Heart right ventricle (tissue), 16 donors: ENCODE results near the gene TARS2. TPM values are rescaled to one million over a fixed set of nuclear protein-coding genes. Genes with fewer than 3 reads are reported as not detected.

Source experiments
- ATAC-seq, 8 donors: fragments of 200-7000 bp; cut with Tn5 transposase; one replicate each; pipeline ENCODE4 v1.9.1; 2020; ENCODE audit warnings: mild to moderate bottlenecking in 8 of 8, moderate library complexity in 8 of 8, moderate number of reproducible peaks in 1 of 8
- DNase-seq, 2 donors: peaks; one replicate each; pipeline ENCODE4 v3.0.0-alpha.2; 2020
- H3K27ac ChIP-seq, 10 donors: fragments of 200-600 bp; sonication (generic) in 2 of 10; one replicate each; pipeline versions ENCODE4 v1.5.0 to v1.8.0; 2020 to 2022; ENCODE audit warnings: mild to moderate bottlenecking in 3 of 10
- H3K27me3 ChIP-seq, 7 donors: fragments of 200-600 bp; one replicate each; pipeline ENCODE4 v1.8.0; 2021 to 2022; ENCODE audit warnings: mild to moderate bottlenecking in 2 of 7
- H3K36me3 ChIP-seq, 9 donors: fragments of 200-600 bp; sonication (generic) in 1 of 9; one replicate each; pipeline versions ENCODE4 v1.5.0 to v1.8.0; 2020 to 2022; ENCODE audit warnings: mild to moderate bottlenecking in 2 of 9
- H3K4me1 ChIP-seq, 9 donors: fragments of 200-600 bp; sonication (generic) in 1 of 9; one replicate each; pipeline versions ENCODE4 v1.5.0 to v1.8.0; 2020 to 2022; ENCODE audit warnings: mild to moderate bottlenecking in 4 of 9
- H3K4me3 ChIP-seq, 10 donors: fragments of 200-600 bp; sonication (generic) in 2 of 10; one replicate each; pipeline versions ENCODE4 v1.5.0 to v1.8.0; 2020 to 2022; ENCODE audit warnings: mild to moderate bottlenecking in 7 of 10, moderate library complexity in 2 of 10
- H3K9me3 ChIP-seq, 11 donors: fragments of 200-600 bp in 10 of 11; sonication (generic) in 2 of 11; one replicate each; pipeline versions ENCODE4 v1.5.0 to v1.8.0; 2013 to 2022; ENCODE audit warnings: mild to moderate bottlenecking in 2 of 11, control low read depth in 1 of 11, moderate library complexity in 1 of 11
- WGBS, 2 donors: extraction: QIAGEN DNeasy Blood & Tissue Kit; methylation state at CpG; one replicate each; pipeline ENCODE4 v1.1.7; 2013; ENCODE audit warnings: inconsistent platforms in 1 of 2; 5-methylcytosine and 5-hydroxymethylcytosine counted together
- intact Hi-C, 10 donors: fragments of 100-400 bp; cut with DNase I; formaldehyde crosslinking; loops; one replicate each; pipeline versions ENCODE4 v1.11.1 to v1.14.2; 2022
- microRNA-seq, 2 donors: library from miRNA; unstranded; fragments of <30 nt; microRNA quantifications; one replicate each; pipeline ENCODE4 v1.2.0, GENCODE V29; 2021
- polyA plus RNA-seq, 2 donors: library from polyadenylated mRNA; stranded (reverse); fragments of 200-250 nt; gene quantifications; one replicate each; pipeline ENCODE4 v1.2.3, GENCODE V29; 2013
- total RNA-seq, 10 donors: library from RNA; stranded (reverse); fragmentation: NEBNext Ultra II Directional in 3 of 10; extraction: Animal tissue kit (Norgen Biotek cat#: 25700) in 3 of 10; gene quantifications; one replicate each; pipeline versions ENCODE4 v1.2.1 to v1.2.4, GENCODE V29; 2021 to 2023
- TF ChIP-seq, protein P1 (sequence below), 9 donors: fragments of 200-600 bp; sonication (generic) in 2 of 9; IDR thresholded peaks; one replicate each; pipeline versions ENCODE4 v1.5.0 to v1.8.0; 2021 to 2022; ENCODE audit warnings: antibody characterized with exemption in 9 of 9, mild to moderate bottlenecking in 5 of 9, moderate library complexity in 1 of 9
- donor health status: Arrhythmogenic right ventricular cardiomyopathy.
- donor health status: ischemic (EF 13 %, LVEDD 7.1; RV severe dilation, severe dysfunction).
- donor health status: healthy with polysubstance abuse.
- donor health status: DM: no; HTN: yes; CAD: no.
- donor health status: DM: no; HTN: no; CAD: no.
- donor health status: ischemic (EF 25% LVEDD 6.9; RV normal size, moderate dysfunction).
- donor health status: ischemic (EF 25% LVEDD 5.7; RV mildly dilated, moderate dysfunction).
- donor health status: healthy.
- donor health status: DM: yes; HTN: yes; CAD: no.
- donor health status: Ischemic cardiomyopathy.
- donor health status: ischemic (EF 35%, LVEDD 5.7; RV mildly dilated, moderate dysfunction).
- donor health status: nonischemic (EF 11% LVEDD 7.7; RV severe dilation, severe dysfunction).
- donor health status: DM: yes; HTN: yes; CAD: no.
- donor health status: PGD.
- donor health status: ischemic (EF 29% LVEDD 5.4; RV normal size, mild dysfunction).
- donor health status: nonischemic (EF 23%, LVEDD 6.1; RV moderate dilation, normal function).

TARS2 gene
- total and polyA plus RNA-seq, 12 donors: 19.1 to 44.4 (median 34.0) TPM

DNA sequence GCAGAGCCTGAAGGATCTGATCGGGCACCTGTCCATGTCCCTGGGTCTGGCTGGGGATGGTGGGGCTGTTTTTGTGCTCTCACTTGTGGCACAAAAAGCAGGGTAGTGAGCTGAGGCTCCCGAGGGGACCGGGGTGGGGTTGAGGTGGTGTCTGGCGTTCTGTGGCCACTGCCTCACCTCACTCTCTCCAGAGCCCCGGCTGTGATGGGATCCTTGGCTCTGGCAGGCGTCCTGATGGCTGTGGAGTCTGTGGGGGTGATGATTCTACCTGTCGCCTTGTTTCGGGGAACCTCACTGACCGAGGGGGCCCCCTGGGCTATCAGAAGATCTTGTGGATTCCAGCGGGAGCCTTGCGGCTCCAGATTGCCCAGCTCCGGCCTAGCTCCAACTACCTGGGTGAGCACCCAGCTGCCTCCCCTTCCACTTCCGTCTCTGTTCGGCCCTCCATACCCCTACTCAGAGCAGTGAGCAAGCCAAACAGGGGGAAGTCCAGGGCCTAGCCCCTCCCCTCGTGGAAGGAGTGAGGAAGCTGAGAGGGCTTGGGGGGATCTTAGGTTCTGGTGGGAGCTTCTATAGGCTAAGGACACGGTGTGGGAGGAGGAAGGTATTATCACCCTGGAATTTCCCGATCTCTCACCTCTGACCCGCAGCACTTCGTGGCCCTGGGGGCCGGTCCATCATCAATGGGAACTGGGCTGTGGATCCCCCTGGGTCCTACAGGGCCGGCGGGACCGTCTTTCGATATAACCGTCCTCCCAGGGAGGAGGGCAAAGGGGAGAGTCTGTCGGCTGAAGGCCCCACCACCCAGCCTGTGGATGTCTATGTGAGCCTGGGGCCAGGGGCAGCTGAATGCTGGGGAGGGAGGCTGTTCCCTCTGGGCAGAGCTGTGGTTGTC lies 69.0 kb downstream of the TARS2 start:
- TF ChIP-seq, protein P1, sequence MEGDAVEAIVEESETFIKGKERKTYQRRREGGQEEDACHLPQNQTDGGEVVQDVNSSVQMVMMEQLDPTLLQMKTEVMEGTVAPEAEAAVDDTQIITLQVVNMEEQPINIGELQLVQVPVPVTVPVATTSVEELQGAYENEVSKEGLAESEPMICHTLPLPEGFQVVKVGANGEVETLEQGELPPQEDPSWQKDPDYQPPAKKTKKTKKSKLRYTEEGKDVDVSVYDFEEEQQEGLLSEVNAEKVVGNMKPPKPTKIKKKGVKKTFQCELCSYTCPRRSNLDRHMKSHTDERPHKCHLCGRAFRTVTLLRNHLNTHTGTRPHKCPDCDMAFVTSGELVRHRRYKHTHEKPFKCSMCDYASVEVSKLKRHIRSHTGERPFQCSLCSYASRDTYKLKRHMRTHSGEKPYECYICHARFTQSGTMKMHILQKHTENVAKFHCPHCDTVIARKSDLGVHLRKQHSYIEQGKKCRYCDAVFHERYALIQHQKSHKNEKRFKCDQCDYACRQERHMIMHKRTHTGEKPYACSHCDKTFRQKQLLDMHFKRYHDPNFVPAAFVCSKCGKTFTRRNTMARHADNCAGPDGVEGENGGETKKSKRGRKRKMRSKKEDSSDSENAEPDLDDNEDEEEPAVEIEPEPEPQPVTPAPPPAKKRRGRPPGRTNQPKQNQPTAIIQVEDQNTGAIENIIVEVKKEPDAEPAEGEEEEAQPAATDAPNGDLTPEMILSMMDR (IDR thresholded peaks at IDR 0.05): no peak
- Histone ChIP-seq H3K27ac (no peak overlapping the region), H3K4me1 (peaks cover 29 to 57% (median 46%) of the 10 kb centered on the region in 9 donors), H3K9me3 (no peaks in the 10 kb centered on the region), H3K27me3 (no peaks in the 10 kb centered on the region), H3K4me3 (no peak overlapping the region), H3K36me3 (peaks cover 0 to 46% (median 0%) of the 10 kb centered on the region in 9 donors)
- 80 to 81% methylated on average over 26 of the region's 26 CpGs for WGBS, 2 donors
- intact Hi-C loops: loop anchor here in 3 of 10 donors (10.0 kb wide), 2 partner anchors 249 to 259 kb away; partner anchors contain the start of gene CTSK (in 1 of the 3)
- DNase-seq (no peak), ATAC-seq (no peak)

DNA sequence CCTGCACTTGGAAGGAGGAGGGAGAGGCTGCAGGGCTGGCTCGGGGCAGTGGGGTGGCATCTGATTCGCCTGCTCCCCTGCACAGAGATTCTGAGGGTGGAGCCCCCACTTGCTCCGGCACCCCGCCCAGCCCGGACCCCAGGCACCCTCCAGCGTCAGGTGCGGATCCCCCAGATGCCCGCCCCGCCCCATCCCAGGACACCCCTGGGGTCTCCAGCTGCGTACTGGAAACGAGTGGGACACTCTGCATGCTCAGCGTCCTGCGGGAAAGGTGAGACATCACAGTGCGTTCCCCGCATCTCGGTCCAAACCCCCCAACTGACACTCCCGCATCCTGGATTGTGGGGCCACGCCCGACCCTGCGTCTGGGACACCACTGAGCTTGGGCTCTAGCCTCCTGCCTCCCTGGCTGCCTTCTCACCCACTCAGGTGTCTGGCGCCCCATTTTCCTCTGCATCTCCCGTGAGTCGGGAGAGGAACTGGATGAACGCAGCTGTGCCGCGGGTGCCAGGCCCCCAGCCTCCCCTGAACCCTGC lies 69.9 kb downstream of the TARS2 start:
- Histone ChIP-seq H3K36me3 (peaks cover 0 to 46% (median 0%) of the 10 kb centered on the region in 9 donors), H3K27me3 (no peaks in the 10 kb centered on the region), H3K27ac (no peak overlapping the region), H3K9me3 (no peaks in the 10 kb centered on the region), H3K4me1 (peaks cover 25 to 52% (median 39%) of the 10 kb centered on the region in 9 donors), H3K4me3 (no peak overlapping the region)
- ATAC-seq: no peak
- TF ChIP-seq, protein P1 (IDR thresholded peaks at IDR 0.05): no peak
- DNase-seq: no peak
- 90 to 93% methylated on average over 25 to 26 of the region's 26 CpGs for WGBS, 2 donors
- intact Hi-C loops: loop anchor here in 3 of 10 donors (10.0 kb wide), 2 partner anchors 248 to 258 kb away; partner anchors contain the start of gene CTSK (in 1 of the 3)

Small RNA genes within 50 kb of the gene (microRNA-seq; reads per million reads assigned to microRNA genes)
- gene MIR4257: 0 reads per million in 2 donors
- gene MIR6878: 0 reads per million in 2 donors

Other genes with a start within 250 kb of the TARS2 start
- 10 to 100 TPM in 3 of 10 donors, 1 to 10 TPM in 5, under 1 TPM in 2; 0.48 to 18.5 (median 2.9) TPM for gene CA14, start 229.6 kb upstream of the TARS2 start, total RNA-seq
- gene CA14, start 229.6 kb upstream of the TARS2 start, polyA plus RNA-seq: 10 to 100 TPM in 1 of 2 donors, 1 to 10 TPM in 1; 3.3 to 11.6 TPM
- gene APH1A, start 218.4 kb upstream of the TARS2 start, total RNA-seq: 10 to 100 TPM; 56.6 to 86.9 (median 65.7) TPM
- gene APH1A, start 218.4 kb upstream of the TARS2 start, polyA plus RNA-seq: 10 to 100 TPM; 52.9 to 74.4 TPM
- 10 to 100 TPM in 6 of 10 donors, 1 to 10 TPM in 4; 5.7 to 19.5 (median 11.8) TPM for gene C1orf54, start 214.6 kb upstream of the TARS2 start, total RNA-seq
- gene C1orf54, start 214.6 kb upstream of the TARS2 start, polyA plus RNA-seq: 10 to 100 TPM; 29.1 to 34.3 TPM
- 10 to 100 TPM in 6 of 10 donors, 1 to 10 TPM in 4; 3.4 to 22.6 (median 15.5) TPM for gene CIART, start 204.9 kb upstream of the TARS2 start, total RNA-seq
- 10 to 100 TPM in 1 of 2 donors, 1 to 10 TPM in 1; 4.9 to 18.7 TPM for gene CIART, start 204.9 kb upstream of the TARS2 start, polyA plus RNA-seq
- 10 to 100 TPM; 68.4 to 80.0 (median 73.6) TPM for gene MRPS21, start 193.6 kb upstream of the TARS2 start, total RNA-seq
- gene MRPS21, start 193.6 kb upstream of the TARS2 start, polyA plus RNA-seq: 100 to 1,000 TPM in 1 of 2 donors, 10 to 100 TPM in 1; 89.2 to 195 TPM
- gene PRPF3, start 165.9 kb upstream of the TARS2 start, total RNA-seq: 10 to 100 TPM; 17.8 to 25.5 (median 20.1) TPM
- gene PRPF3, start 165.9 kb upstream of the TARS2 start, polyA plus RNA-seq: 10 to 100 TPM; 19.6 to 43.6 TPM
- gene RPRD2, start 123.3 kb upstream of the TARS2 start, total RNA-seq: 10 to 100 TPM; 21.9 to 34.5 (median 28.2) TPM
- 1 to 10 TPM; 4.0 to 7.4 TPM for gene RPRD2, start 123.3 kb upstream of the TARS2 start, polyA plus RNA-seq
- 10 to 100 TPM in 8 of 10 donors, 1 to 10 TPM in 2; 5.8 to 26.3 (median 12.8) TPM for gene ECM1, start 20.7 kb downstream of the TARS2 start, total RNA-seq
- 10 to 100 TPM; 24.7 to 28.2 TPM for gene ECM1, start 20.7 kb downstream of the TARS2 start, polyA plus RNA-seq
- under 1 TPM in 2 of 10 donors, not detected in 8; 0.46 to 0.60 TPM for gene FALEC, start 28.3 kb downstream of the TARS2 start, total RNA-seq
- gene FALEC, start 28.3 kb downstream of the TARS2 start, polyA plus RNA-seq: not detected
- 10 to 100 TPM; 22.2 to 86.5 (median 40.7) TPM for gene ADAMTSL4, start 62.0 kb downstream of the TARS2 start, total RNA-seq
- gene ADAMTSL4, start 62.0 kb downstream of the TARS2 start, polyA plus RNA-seq: 10 to 100 TPM; 46.6 to 71.4 TPM
- 100 to 1,000 TPM in 8 of 10 donors, 10 to 100 TPM in 2; 76.4 to 155 (median 122) TPM for gene MCL1, start 92.2 kb downstream of the TARS2 start, total RNA-seq
- gene MCL1, start 92.2 kb downstream of the TARS2 start, polyA plus RNA-seq: 10 to 100 TPM; 54.3 to 77.7 TPM
- 100 to 1,000 TPM; 115 to 148 (median 132) TPM for gene ENSA, start 142.2 kb downstream of the TARS2 start, total RNA-seq
- 10 to 100 TPM; 66.7 to 92.6 TPM for gene ENSA, start 142.2 kb downstream of the TARS2 start, polyA plus RNA-seq
- 10 to 100 TPM; 10.9 to 17.8 (median 15.4) TPM for gene GOLPH3L, start 209.7 kb downstream of the TARS2 start, total RNA-seq
- 1 to 10 TPM; 7.6 to 8.6 TPM for gene GOLPH3L, start 209.7 kb downstream of the TARS2 start, polyA plus RNA-seq
- under 1 TPM in 2 of 10 donors, not detected in 8; 0.23 to 0.33 TPM for gene HORMAD1, start 233.5 kb downstream of the TARS2 start, total RNA-seq
- gene HORMAD1, start 233.5 kb downstream of the TARS2 start, polyA plus RNA-seq: not detected